Adrenal gland (tissue), 5 donors: ENCODE results near the gene CHRM1.

Source experiments
- POLR2A ChIP-seq, 2 donors: fragments of 450-650 bp; IDR thresholded peaks; one replicate each; pipeline ENCODE4 v1.6.1; 2017; ENCODE audit warnings: antibody characterized with exemption in 2 of 2, mild to moderate bottlenecking in 2 of 2, moderate library complexity in 1 of 2
- TF ChIP-seq, protein P1 (sequence below), 6 experiments: fragments of 450-650 bp in 4 of 6; fragments of 200-600 bp in 2 of 6; sonication (generic) in 1 of 6; IDR thresholded peaks; 1 replicate in 5 of 6; 2 replicates in 1 of 6; pipeline versions ENCODE4 v1.5.1 to v1.8.0; 2016 to 2021; ENCODE audit warnings: antibody characterized with exemption in 6 of 6, mild to moderate bottlenecking in 2 of 6, moderate library complexity in 1 of 6
- donor health status: DM: no; HTN: no; CAD: no.

- TF ChIP-seq, protein P1, sequence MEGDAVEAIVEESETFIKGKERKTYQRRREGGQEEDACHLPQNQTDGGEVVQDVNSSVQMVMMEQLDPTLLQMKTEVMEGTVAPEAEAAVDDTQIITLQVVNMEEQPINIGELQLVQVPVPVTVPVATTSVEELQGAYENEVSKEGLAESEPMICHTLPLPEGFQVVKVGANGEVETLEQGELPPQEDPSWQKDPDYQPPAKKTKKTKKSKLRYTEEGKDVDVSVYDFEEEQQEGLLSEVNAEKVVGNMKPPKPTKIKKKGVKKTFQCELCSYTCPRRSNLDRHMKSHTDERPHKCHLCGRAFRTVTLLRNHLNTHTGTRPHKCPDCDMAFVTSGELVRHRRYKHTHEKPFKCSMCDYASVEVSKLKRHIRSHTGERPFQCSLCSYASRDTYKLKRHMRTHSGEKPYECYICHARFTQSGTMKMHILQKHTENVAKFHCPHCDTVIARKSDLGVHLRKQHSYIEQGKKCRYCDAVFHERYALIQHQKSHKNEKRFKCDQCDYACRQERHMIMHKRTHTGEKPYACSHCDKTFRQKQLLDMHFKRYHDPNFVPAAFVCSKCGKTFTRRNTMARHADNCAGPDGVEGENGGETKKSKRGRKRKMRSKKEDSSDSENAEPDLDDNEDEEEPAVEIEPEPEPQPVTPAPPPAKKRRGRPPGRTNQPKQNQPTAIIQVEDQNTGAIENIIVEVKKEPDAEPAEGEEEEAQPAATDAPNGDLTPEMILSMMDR (IDR thresholded peaks at IDR 0.05): no peak
- no peak for TF ChIP-seq POLR2A (IDR thresholded peaks at IDR 0.05)
Measured at GRCh38 chr11:62918531-62918930, 2.6 kb downstream of the CHRM1 start.
